Fibroblast of peridontal ligament (primary cell): ENCODE results near the gene HPGD.
"Not testable (repeated sequence)": the region's sequence is repeated elsewhere in the genome, so short reads cannot be mapped to it uniquely, and the experiment has no call there.

Source experiments
- DNase-seq: peaks from one replicate; pipeline ENCODE4 v3.0.0-alpha.2; 2010; ENCODE audit errors: extremely low read depth

HPGD gene

DNA sequence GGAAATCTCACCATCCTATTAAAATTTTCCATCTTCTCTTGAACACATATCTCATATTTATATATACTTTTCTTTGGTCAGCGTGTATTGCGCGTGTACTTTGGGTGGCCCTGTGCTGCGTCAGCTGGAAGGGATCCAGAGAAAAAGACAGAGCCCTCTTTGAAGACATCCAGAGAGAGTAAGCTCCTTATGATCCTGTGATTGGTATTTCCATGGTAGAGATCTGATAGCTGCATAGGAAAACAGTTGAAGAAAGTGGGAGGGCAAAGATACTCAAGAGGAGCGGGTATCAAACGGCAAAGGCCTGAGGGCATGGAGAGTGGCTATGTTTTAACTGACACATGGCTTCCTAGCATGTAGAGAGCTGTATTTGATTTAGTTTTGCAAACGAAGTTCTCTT, 4.4 kb upstream of the HPGD start:
- DNase-seq: no peak

- no peak for DNase-seq
Observed at GRCh38 chr4:174524242-174524641, 2.0 kb upstream of the HPGD start.

GRCh38 chr4:174523025-174523693, 871 bp upstream of the HPGD start:
- peak; percentile 9 for DNase-seq

DNA sequence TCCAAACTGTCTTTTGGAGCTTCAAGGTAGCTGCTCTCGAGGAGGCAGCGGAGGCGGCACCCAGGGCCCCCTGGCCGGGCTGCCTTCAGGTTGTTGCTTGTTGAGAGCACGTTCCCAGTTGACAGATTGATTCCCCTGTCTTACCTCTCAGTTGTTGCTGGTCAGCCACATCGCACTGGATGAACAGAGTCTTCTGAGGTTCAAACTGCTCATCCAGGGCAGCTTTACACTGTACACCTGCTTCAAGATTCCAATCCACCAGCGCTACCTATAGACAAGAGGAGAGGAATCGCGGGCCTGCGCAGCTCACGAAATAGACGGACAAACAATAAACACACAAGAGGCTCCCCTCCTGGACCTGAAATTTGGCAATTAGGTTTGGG, 497 bp downstream of the HPGD start:
- no peak for DNase-seq

DNA sequence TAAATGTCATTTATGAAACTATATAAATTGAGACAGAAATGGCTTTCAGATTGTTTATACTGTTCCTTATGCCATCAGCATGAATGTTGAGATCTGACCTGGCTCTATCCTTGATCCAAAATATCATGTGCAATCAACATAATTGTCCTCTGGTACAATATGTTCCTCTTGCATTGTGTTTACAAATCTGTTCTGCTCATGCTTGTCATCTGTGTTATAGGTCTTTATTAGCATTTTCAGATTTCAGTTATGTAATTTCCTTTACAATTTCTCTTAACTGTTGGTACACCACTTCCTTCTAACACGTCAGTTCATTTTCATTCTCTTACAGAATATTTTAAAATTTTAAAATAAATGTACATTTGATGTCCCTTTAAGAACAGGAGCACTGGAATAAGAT, 1.6 kb downstream of the HPGD start:
- DNase-seq: no peak

- peak; percentile 11 for DNase-seq
Observed at GRCh38 chr4:174517502-174518445, 4.5 kb downstream of the HPGD start.

DNA sequence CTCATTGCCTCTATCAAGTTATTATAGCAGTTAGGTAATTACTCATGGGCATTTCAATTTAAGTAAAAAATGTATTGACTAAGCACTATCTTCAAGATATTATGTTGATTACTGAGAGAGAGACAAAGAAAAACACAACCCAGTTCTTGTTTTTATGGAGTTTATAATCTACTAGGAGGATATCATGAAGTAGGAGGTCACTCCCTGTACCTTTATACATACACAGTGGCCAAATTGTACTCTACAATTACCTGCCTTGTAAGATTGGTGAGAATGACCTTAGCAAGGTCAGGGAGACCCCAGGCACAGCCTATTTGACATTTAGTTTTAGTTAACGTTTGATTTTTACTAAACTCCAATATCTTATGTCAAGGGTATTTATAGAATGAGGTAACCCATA, 5.5 kb downstream of the HPGD start:
- no peak for DNase-seq

- DNase-seq: no peak
Observed at GRCh38 chr4:174516345-174516744, 5.9 kb downstream of the HPGD start.

GRCh38 chr4:174512745-174513144, 9.5 kb downstream of the HPGD start:
- no peak for DNase-seq

- no peak for DNase-seq
Observed at GRCh38 chr4:174505892-174506291, 16.4 kb downstream of the HPGD start.

- DNase-seq: no peak
Observed at GRCh38 chr4:174505007-174505406, 17.3 kb downstream of the HPGD start.

DNA sequence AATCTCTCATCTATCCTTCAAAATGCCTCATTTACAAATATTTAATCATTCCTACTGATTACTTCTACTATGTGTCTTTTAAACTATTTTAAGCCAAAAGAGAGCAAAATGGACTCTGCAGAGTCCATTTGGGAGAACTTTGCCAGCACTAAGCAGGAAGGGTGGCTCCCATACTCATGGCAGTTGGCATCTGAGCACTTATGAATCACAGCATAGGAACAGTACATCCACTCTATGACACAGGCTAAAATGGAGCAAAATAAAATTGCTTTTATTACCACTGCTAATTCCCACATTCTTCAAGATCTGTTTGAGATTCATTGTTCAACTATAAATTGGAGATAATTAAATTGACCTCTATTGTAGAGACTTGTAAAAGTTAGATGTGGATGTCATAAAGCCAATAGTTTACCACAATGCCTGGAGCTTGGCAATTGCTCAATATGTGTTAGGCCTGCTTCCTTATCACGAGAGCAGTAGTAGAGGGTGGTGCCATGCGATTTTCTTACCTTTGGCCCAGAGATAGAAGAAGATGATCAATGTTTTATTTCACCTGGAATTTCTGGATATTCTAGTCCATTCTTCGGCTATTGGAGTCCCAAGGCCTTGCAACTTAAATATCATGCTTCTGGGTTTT, 19.1 kb downstream of the HPGD start:
- peak; percentile 17 for DNase-seq

DNA sequence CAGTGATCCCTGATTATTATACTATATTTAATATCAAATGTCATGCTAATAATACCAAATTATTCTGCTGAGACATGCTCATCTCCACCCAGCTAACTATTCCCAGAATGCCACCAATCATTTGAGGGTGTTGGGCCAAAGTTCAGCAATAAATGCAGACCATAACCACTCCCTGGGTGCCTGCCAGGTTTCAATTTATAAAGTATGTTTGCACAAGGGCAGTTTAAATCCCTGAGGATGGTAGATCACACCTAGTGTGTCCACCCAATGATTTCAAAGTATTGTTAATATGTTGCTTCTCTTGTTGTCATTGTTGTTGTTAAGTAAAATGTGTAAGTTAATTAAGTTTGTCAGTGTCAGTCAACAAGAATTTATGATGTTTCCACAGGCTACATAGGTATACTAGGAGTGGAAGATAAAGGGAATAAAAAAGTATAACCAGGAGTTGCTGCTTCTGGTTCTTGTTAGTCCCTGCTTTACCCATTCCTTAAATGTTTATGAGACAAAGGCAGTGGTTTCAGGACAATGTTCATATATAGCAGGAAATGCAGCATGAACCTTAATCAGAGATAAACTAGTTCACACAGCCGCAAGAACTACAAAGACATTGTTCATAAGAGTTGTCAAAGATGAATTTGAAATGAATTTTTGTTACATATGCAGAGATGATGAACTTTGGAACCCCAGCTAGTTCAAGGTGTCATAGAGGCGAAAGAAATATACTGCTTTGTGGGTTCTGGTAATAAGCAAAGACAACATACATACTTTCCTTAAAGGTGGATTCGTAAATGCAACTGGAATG, 25.5 kb downstream of the HPGD start:
- DNase-seq: no peak

DNA sequence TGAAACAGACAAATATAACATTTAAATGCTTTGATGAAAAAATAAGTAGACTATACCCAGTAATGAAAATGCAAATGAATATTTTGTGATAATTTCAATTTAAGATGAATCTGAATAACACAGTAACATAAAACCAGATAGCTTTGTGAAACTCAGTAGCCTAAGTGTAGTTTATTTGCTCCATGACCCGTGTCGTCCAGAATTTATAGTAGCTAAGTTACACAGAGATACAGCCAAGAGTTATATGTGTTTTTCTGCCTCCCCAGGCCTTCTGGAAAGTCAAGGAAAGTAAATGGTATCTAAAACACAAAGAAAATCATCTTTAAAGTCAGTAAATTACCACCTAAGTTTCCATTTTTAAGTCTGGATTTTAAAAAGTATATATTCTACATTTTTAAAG, 26.7 kb downstream of the HPGD start:
- no peak for DNase-seq

DNA sequence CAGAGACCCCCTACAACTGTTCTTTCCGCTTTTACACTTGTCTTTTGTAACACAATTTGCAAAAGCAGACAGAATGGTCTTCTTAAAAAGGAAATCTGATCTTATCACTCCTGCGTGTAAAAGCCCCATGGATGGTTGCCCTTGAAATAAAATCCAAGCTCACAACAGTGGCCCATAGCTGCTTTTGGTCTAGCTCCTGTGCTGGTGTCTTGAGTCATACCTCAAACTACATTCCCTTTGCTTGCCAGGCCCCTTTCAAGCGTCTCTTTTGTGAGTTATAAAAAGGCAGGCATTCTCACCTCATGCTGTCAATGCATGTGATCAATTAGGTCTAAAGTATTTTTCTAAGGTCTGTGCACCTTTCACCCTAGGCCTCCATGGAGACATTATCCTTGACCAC, 27.6 kb downstream of the HPGD start:
- DNase-seq: no peak

- DNase-seq: no peak
Observed at GRCh38 chr4:174494146-174494545, 28.1 kb downstream of the HPGD start.

DNA sequence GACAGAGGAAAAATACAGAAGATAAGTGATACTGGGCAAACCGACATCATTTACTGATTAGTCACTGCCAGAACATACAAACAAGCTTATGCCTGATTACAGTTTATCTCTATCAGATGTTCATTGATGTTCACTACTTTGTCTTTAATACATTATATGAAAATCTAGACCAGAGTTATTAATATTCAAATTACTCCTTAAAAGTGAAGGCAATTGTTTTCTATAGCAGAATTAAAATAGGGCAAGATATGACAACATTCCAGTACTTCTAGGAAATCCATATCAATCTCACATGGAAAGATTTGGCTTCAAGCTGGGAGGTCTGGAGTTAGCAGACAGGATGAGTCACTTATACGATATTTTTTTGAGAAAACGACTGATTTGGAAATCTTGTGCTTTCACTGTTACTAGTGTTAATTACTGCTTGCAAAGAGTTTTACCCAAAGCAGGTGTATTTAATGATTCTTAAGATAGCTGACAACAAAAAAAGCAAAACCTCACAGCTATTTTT, 31.8 kb downstream of the HPGD start:
- peak; percentile 54 for DNase-seq

GRCh38 chr4:174488368-174488767, 33.9 kb downstream of the HPGD start:
- not testable (repeated sequence) for DNase-seq

DNA sequence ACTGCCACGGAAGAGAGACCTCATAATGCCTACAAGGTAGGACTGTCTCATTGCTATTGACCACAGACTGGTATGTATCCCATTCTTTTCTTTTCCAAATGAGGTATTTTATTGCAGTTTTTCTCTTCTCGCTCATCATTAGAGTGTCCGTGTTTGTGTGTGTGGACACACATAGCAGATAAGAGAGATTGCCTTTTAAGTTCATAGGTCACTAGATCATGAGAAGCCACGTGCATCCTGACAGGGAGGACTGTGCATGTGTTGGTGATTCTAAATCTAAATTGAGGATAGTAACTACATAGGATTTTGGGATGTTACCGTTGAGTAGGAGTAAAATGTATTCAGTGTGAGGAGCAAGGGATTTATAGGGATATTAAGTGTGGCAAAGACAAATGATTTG, 37.3 kb downstream of the HPGD start:
- DNase-seq: no peak

- no peak for DNase-seq
Observed at GRCh38 chr4:174483792-174484191, 38.5 kb downstream of the HPGD start.

GRCh38 chr4:174479140-174479539, 43.1 kb downstream of the HPGD start:
- no peak for DNase-seq

DNA sequence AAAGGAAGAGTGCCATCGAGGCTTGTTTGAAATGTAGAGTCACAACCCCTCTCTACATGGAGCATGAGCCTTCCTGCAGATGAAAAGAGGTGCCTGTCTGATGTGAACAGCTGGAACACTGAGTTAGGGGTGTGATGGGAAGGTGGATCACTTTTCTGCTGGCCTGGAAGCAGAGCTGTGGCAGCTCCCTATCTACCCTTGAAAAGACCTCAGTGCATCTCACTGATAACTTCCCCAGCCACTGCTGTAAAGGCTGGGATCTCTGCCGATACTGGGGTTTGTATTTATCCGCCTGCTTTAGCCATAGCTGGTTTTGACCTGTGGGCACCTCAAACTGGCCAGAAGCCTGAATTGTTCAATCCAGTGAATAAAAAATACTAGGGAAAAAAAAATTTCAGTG, 46.8 kb downstream of the HPGD start:
- DNase-seq: no peak
